ENCODE results near the gene CBX3. TPM values are rescaled to one million over a fixed set of nuclear protein-coding genes. Genes with fewer than 3 reads are reported as not detected.
"Not testable (repeated sequence)": the region's sequence is repeated elsewhere in the genome, so short reads cannot be mapped to it uniquely, and the experiment has no call there.

CBX3 gene
- total RNA-seq, 4 donors from 2014 or later, result 61.1 to 92.1 (median 83.3) TPM

DNA sequence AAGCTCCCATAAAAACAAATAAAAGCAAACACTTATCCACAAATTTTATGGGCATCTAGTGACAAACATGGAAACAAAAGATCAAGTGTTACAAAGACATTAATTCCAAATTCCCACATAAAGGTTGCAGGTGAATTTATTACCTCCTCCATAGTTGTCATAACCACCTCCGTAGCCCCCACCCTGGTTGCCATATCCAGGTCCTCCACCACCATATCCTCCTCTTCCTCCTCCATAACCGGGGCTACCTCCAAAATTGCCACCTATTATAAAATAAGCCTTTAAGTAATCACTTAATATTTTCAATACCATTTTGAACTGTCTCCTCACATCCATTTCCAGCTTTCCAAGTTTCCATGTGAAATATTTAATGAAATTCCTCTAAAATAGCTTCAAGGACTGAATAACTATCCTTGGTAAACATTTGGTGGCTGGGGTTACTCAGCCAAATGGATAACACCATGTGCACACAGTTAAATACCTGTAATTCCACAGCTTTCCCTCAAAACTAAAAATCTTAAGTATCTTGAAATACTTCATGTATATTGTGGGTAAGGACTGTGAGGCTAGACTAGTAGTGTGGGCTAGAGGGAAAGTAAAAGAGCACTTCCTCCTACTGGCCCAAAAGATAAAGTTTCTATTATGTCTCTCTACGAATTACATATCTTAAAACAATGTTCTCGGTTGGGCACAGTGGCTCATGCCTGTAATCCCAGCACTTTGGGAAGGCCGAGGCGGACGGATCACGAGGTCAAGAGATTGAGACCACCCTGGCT is 7.9 kb upstream of the CBX3 start:
- Histone ChIP-seq H3K27me3 (no peaks in the 10 kb centered on the region), H3K4me1 (peaks cover 36 to 82% (median 41%) of the 10 kb centered on the region in 3 donors), H3K9me3 (no peaks in the 10 kb centered on the region), H3K27ac (peak overlapping the region in 1 of 4 donors; percentile 7), H3K36me3 (peaks cover 50 to 90% of the 10 kb centered on the region in 2 donors), H3K4me3 (no peak overlapping the region)
- ATAC-seq, result no peak
- TF ChIP-seq, protein P1, sequence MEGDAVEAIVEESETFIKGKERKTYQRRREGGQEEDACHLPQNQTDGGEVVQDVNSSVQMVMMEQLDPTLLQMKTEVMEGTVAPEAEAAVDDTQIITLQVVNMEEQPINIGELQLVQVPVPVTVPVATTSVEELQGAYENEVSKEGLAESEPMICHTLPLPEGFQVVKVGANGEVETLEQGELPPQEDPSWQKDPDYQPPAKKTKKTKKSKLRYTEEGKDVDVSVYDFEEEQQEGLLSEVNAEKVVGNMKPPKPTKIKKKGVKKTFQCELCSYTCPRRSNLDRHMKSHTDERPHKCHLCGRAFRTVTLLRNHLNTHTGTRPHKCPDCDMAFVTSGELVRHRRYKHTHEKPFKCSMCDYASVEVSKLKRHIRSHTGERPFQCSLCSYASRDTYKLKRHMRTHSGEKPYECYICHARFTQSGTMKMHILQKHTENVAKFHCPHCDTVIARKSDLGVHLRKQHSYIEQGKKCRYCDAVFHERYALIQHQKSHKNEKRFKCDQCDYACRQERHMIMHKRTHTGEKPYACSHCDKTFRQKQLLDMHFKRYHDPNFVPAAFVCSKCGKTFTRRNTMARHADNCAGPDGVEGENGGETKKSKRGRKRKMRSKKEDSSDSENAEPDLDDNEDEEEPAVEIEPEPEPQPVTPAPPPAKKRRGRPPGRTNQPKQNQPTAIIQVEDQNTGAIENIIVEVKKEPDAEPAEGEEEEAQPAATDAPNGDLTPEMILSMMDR (IDR thresholded peaks at IDR 0.05), result no peak
- TF ChIP-seq POLR2A (IDR thresholded peaks at IDR 0.05) (no peak), EP300 (IDR thresholded peaks at IDR 0.05) (no peak), POLR2AphosphoS5 (IDR thresholded peaks at IDR 0.05) (no peak)
- 48 to 65% methylated on average over 2 to 3 of the region's 8 CpGs for WGBS, 2 donors (ENCODE audit: low coverage in 1 of 2)

DNA sequence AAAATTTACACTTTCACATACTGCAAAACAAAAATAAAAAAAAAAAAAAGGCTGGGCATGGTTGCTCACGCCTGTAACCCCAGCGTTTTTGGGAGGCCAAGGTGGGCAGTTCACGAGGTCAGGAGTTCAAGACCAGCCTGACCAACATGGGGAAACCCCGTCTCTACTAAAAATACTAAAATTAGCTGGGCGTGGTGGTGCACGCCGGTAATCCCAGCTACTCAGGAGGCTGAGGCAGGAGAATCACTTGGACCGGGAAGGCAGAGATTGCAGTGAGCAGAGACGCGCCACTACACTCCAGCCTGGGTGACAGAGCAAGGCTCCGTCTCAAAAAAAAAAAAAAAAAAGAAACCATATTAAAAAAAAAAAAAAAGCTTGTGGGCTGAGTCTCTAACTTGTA is 6.8 kb upstream of the CBX3 start:
- not testable (repeated sequence) for H3K9me3 ChIP-seq, H3K4me3 ChIP-seq, ATAC-seq, H3K27me3 ChIP-seq
- 71 to 79% methylated on average over 5 to 7 of the region's 11 CpGs for WGBS, 2 donors (ENCODE audit: low coverage in 1 of 2)
- Histone ChIP-seq H3K36me3 (peaks cover 38 to 79% of the 10 kb centered on the region in 2 donors), H3K4me1 (peaks cover 36 to 80% (median 41%) of the 10 kb centered on the region in 3 donors), H3K27ac (peak overlapping the region in 1 of 4 donors; percentile 7)

DNA sequence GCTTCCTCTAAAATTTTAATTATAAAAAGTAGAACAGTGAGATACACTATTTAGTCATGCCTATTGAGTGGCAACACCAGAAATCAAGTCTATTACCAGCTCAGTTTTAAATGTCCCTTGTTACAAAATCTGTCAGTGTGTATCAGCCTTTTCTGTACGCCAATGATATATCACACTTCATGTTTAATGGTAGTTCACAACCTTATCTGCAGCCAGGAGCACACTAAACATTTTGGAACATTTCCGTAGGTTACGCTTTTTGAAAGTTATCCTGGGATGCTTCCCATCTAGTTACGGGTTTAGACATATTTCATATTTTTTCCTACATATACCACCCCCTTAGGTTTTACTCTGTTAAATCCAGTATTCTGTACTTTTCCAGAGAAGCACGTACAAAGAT is 6.4 kb upstream of the CBX3 start:
- Histone ChIP-seq H3K27ac (no peak overlapping the region), H3K27me3 (no peaks in the 10 kb centered on the region), H3K4me3 (peak overlapping the region in 1 of 2 donors; percentile 19), H3K9me3 (no peaks in the 10 kb centered on the region), H3K36me3 (peaks cover 37 to 75% of the 10 kb centered on the region in 2 donors), H3K4me1 (peaks cover 36 to 77% (median 41%) of the 10 kb centered on the region in 3 donors)
- no peak for ATAC-seq
- TF ChIP-seq EP300 (IDR thresholded peaks at IDR 0.05) (no peak), POLR2A (IDR thresholded peaks at IDR 0.05) (no peak), POLR2AphosphoS5 (IDR thresholded peaks at IDR 0.05) (no peak)
- TF ChIP-seq, protein P1 (IDR thresholded peaks at IDR 0.05), result no peak
- WGBS, 2 donors (ENCODE audit: low coverage in 1 of 2), result 47 to 59% methylated on average over 5 of the region's 5 CpGs

DNA sequence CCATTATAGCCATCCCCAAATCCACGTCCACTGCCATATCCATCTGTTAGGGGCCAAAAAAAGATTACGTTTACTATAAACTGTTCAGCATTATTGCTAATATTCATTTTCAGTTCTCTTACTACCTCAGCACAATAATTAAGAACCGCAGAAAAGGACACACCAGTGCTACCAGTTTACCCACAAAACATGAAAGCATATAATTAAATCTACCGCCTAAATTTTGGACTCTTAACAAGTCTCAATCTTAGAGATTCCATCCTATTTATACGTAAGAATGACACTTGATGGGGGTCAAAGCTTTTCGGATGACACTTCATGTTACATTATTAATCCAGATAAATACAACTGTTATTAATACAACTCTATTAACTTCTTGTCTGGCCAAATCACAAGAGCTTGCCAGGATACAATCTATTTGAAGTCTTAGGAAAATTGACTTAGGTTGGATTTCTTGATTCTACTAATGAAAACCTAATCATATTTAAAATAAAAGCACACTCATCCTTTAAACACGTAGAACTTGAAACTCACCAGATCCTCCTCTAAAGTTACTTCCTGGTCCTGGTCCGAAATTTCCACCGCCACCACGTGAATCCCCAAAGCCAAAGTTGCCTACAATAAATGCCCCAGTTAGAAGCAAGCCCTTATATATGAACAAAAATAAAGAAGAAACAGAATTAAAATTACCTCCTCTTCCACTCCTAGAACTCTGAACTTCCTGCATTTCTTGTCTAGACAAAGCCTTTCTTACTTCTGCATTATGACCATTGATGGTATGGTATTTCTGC is 5.5 kb upstream of the CBX3 start:
- TF ChIP-seq EP300 (IDR thresholded peaks at IDR 0.05) (no peak), POLR2AphosphoS5 (IDR thresholded peaks at IDR 0.05) (no peak), POLR2A (IDR thresholded peaks at IDR 0.05) (no peak)
- TF ChIP-seq, protein P1 (IDR thresholded peaks at IDR 0.05), result no peak
- Histone ChIP-seq H3K4me3 (peak overlapping the region in 1 of 2 donors; percentile 19), H3K9me3 (no peaks in the 10 kb centered on the region), H3K4me1 (peaks cover 36 to 68% (median 41%) of the 10 kb centered on the region in 3 donors), H3K27ac (peak overlapping the region in 3 of 4 donors; percentile 1 to 27 (median 21)), H3K36me3 (peaks cover 28 to 66% of the 10 kb centered on the region in 2 donors), H3K27me3 (no peaks in the 10 kb centered on the region)
- ATAC-seq, result no peak
- WGBS, 2 donors (ENCODE audit: low coverage in 1 of 2), result 42% methylated on average over 10 of the region's 10 CpGs
